Heart right ventricle (tissue), 16 donors: ENCODE measurements around the gene IL1RAPL2. TPM values are rescaled to one million over a fixed set of nuclear protein-coding genes. Genes with fewer than 3 reads are reported as not detected.

Source experiments
- ATAC-seq, 8 donors: fragments of 200-7000 bp; cut with Tn5 transposase; one replicate each; pipeline ENCODE4 v1.9.1; 2020; ENCODE audit warnings: mild to moderate bottlenecking in 8 of 8, moderate library complexity in 8 of 8, moderate number of reproducible peaks in 1 of 8
- DNase-seq, 2 donors: peaks; one replicate each; pipeline ENCODE4 v3.0.0-alpha.2; 2020
- H3K27ac ChIP-seq, 10 donors: fragments of 200-600 bp; sonication (generic) in 2 of 10; one replicate each; pipeline versions ENCODE4 v1.5.0 to v1.8.0; 2020 to 2022; ENCODE audit warnings: mild to moderate bottlenecking in 3 of 10
- H3K27me3 ChIP-seq, 7 donors: fragments of 200-600 bp; one replicate each; pipeline ENCODE4 v1.8.0; 2021 to 2022; ENCODE audit warnings: mild to moderate bottlenecking in 2 of 7
- H3K36me3 ChIP-seq, 9 donors: fragments of 200-600 bp; sonication (generic) in 1 of 9; one replicate each; pipeline versions ENCODE4 v1.5.0 to v1.8.0; 2020 to 2022; ENCODE audit warnings: mild to moderate bottlenecking in 2 of 9
- H3K4me1 ChIP-seq, 9 donors: fragments of 200-600 bp; sonication (generic) in 1 of 9; one replicate each; pipeline versions ENCODE4 v1.5.0 to v1.8.0; 2020 to 2022; ENCODE audit warnings: mild to moderate bottlenecking in 4 of 9
- H3K4me3 ChIP-seq, 10 donors: fragments of 200-600 bp; sonication (generic) in 2 of 10; one replicate each; pipeline versions ENCODE4 v1.5.0 to v1.8.0; 2020 to 2022; ENCODE audit warnings: mild to moderate bottlenecking in 7 of 10, moderate library complexity in 2 of 10
- H3K9me3 ChIP-seq, 11 donors: fragments of 200-600 bp in 10 of 11; sonication (generic) in 2 of 11; one replicate each; pipeline versions ENCODE4 v1.5.0 to v1.8.0; 2013 to 2022; ENCODE audit warnings: mild to moderate bottlenecking in 2 of 11, control low read depth in 1 of 11, moderate library complexity in 1 of 11
- CTCF ChIP-seq, 9 donors: fragments of 200-600 bp; sonication (generic) in 2 of 9; IDR thresholded peaks; one replicate each; pipeline versions ENCODE4 v1.5.0 to v1.8.0; 2021 to 2022; ENCODE audit warnings: antibody characterized with exemption in 9 of 9, mild to moderate bottlenecking in 5 of 9, moderate library complexity in 1 of 9
- WGBS, 2 donors: extraction: QIAGEN DNeasy Blood & Tissue Kit; methylation state at CpG; one replicate each; pipeline ENCODE4 v1.1.7; 2013; ENCODE audit warnings: inconsistent platforms in 1 of 2; 5-methylcytosine and 5-hydroxymethylcytosine counted together
- intact Hi-C, 10 donors: fragments of 100-400 bp; cut with DNase I; formaldehyde crosslinking; loops; one replicate each; pipeline versions ENCODE4 v1.11.1 to v1.14.2; 2022
- polyA plus RNA-seq, 2 donors: library from polyadenylated mRNA; stranded (reverse); fragments of 200-250 nt; gene quantifications; one replicate each; pipeline ENCODE4 v1.2.3, GENCODE V29; 2013
- total RNA-seq, 10 donors: library from RNA; stranded (reverse); fragmentation: NEBNext Ultra II Directional in 3 of 10; extraction: Animal tissue kit (Norgen Biotek cat#: 25700) in 3 of 10; gene quantifications; one replicate each; pipeline versions ENCODE4 v1.2.1 to v1.2.4, GENCODE V29; 2021 to 2023
- donor health status: Arrhythmogenic right ventricular cardiomyopathy.
- donor health status: ischemic (EF 13 %, LVEDD 7.1; RV severe dilation, severe dysfunction).
- donor health status: healthy with polysubstance abuse.
- donor health status: DM: no; HTN: yes; CAD: no.
- donor health status: DM: no; HTN: no; CAD: no.
- donor health status: ischemic (EF 25% LVEDD 6.9; RV normal size, moderate dysfunction).
- donor health status: ischemic (EF 25% LVEDD 5.7; RV mildly dilated, moderate dysfunction).
- donor health status: healthy.
- donor health status: DM: yes; HTN: yes; CAD: no.
- donor health status: Ischemic cardiomyopathy.
- donor health status: ischemic (EF 35%, LVEDD 5.7; RV mildly dilated, moderate dysfunction).
- donor health status: nonischemic (EF 11% LVEDD 7.7; RV severe dilation, severe dysfunction).
- donor health status: DM: yes; HTN: yes; CAD: no.
- donor health status: PGD.
- donor health status: ischemic (EF 29% LVEDD 5.4; RV normal size, mild dysfunction).
- donor health status: nonischemic (EF 23%, LVEDD 6.1; RV moderate dilation, normal function).

Gene IL1RAPL2
- total and polyA plus RNA-seq, 12 donors, result 0.01 TPM; not detected in 11

GRCh38 chrX:104803219-104803618 is 237.2 kb downstream of the IL1RAPL2 start:
- intact Hi-C loops, result loop anchor here in 1 of 10 donors (10.0 kb wide), 1 partner anchor 62 kb away; no protein-coding TSS in a partner anchor
- Histone ChIP-seq H3K27ac (no peak overlapping the region), H3K4me3 (no peak overlapping the region), H3K36me3 (no peaks in the 10 kb centered on the region), H3K9me3 (no peaks in the 10 kb centered on the region), H3K4me1 (no peaks in the 10 kb centered on the region), H3K27me3 (peaks cover 0 to 25% (median 0%) of the 10 kb centered on the region in 7 donors)
- 89 to 90% methylated on average over 1 of the region's 1 CpG for WGBS, 2 donors
- ATAC-seq (no peak), DNase-seq (no peak)
- no peak for TF ChIP-seq CTCF (IDR thresholded peaks at IDR 0.05)

GRCh38 chrX:104806346-104806745 is 240.3 kb downstream of the IL1RAPL2 start:
- Histone ChIP-seq H3K9me3 (no peaks in the 10 kb centered on the region), H3K4me1 (no peaks in the 10 kb centered on the region), H3K27me3 (peaks cover 0 to 31% (median 0%) of the 10 kb centered on the region in 7 donors), H3K4me3 (no peak overlapping the region), H3K27ac (no peak overlapping the region), H3K36me3 (no peaks in the 10 kb centered on the region)
- WGBS, 2 donors, result 50 to 54% methylated on average over 2 of the region's 2 CpGs
- ATAC-seq, result no peak
- intact Hi-C loops, result loop anchor here in 1 of 10 donors (10.0 kb wide), 1 partner anchor 58 kb away; no protein-coding TSS in a partner anchor
- no peak for TF ChIP-seq CTCF (IDR thresholded peaks at IDR 0.05)
- DNase-seq, result no peak

GRCh38 chrX:104833401-104833800 is 267.4 kb downstream of the IL1RAPL2 start:
- Histone ChIP-seq H3K27ac (no peak overlapping the region), H3K36me3 (no peaks in the 10 kb centered on the region), H3K27me3 (peaks cover 0 to 16% (median 0%) of the 10 kb centered on the region in 7 donors), H3K4me1 (no peaks in the 10 kb centered on the region), H3K9me3 (peaks cover 0 to 12% (median 0%) of the 10 kb centered on the region in 11 donors), H3K4me3 (no peak overlapping the region)
- ATAC-seq (no peak), DNase-seq (no peak)
- 66 to 68% methylated on average over 2 of the region's 2 CpGs for WGBS, 2 donors
- TF ChIP-seq CTCF (IDR thresholded peaks at IDR 0.05), result no peak
- intact Hi-C loops, result no loop called here

- ATAC-seq (no peak), DNase-seq (no peak)
- no peak for TF ChIP-seq CTCF (IDR thresholded peaks at IDR 0.05)
- intact Hi-C loops, result no loop called here
- WGBS, 2 donors, result 63 to 75% methylated on average over 4 of the region's 4 CpGs
- Histone ChIP-seq H3K4me3 (no peak overlapping the region), H3K4me1 (no peaks in the 10 kb centered on the region), H3K27me3 (no peaks in the 10 kb centered on the region), H3K36me3 (no peaks in the 10 kb centered on the region), H3K27ac (no peak overlapping the region), H3K9me3 (peaks cover 0 to 22% (median 0%) of the 10 kb centered on the region in 11 donors)
Observed at GRCh38 chrX:104842646-104843045, 276.6 kb downstream of the IL1RAPL2 start.
